Measurements from ENCODE around the gene NDRG3. TPM values are rescaled to one million over a fixed set of nuclear protein-coding genes. Genes with fewer than 3 reads are reported as not detected.
"Not testable (repeated sequence)": the region's sequence is repeated elsewhere in the genome, so short reads cannot be mapped to it uniquely, and the experiment has no call there.

Gene NDRG3
- total and polyA plus RNA-seq, 8 donors: 7.0 to 16.9 (median 9.1) TPM

DNA sequence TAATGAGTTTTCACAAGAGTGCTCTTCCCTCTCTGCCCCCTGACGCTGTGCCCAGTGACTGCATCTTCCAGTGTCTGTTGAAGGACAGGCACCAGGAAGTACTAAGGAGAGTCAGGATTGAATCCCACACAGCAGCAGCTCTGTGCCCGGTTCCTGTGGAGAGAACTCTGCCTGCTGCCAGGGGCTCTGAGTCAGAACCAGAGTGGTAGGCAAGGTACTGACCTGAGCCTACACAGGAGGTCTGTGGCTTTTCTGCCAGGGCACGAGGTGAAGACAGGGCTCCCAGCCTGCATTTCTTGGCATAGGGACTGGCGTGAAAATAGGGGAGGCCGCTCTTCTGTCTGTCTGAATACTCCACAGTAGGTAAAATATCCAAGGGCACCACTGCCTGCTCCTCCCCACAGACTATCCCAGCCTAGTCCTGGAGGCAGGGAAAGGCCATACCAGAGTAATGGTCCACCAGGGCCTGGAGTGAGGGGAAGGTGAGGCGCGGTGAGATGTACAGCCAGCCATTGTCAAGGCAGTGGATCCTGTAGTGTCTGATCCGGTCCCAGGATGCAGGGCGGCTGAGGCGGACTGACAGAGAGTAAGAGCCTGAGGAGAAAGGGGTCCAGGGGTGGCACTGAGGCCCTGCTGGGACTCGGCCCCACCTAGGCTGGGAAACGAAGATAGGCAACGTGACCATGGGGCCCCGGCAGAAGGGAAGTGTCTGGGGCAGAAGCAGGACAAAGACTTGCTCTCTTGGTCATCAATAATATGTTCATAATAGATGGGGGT, 130.9 kb downstream of the NDRG3 start:
- no peak for FAIRE-seq
- no peak for DNase-seq
- WGBS, 2 donors: 81 to 86% methylated on average over 14 of the region's 14 CpGs
- intact Hi-C loops (cut with DNase I): no loop called here
- ATAC-seq: peak; percentile 11 to 70 (median 46)
- Histone ChIP-seq H3K4me3 (no peak overlapping the region), H3K4me1 (peaks cover 0 to 4% (median 0%) of the 10 kb centered on the region in 3 donors), H3K36me3 (peaks cover 3 to 22% (median 22%) of the 10 kb centered on the region in 3 donors), H3K27me3 (no peaks in the 10 kb centered on the region), H3K9me3 (no peaks in the 10 kb centered on the region), H3K27ac (peak overlapping the region in 2 of 4 donors; percentile 58 to 62)
- TF ChIP-seq, protein P1, sequence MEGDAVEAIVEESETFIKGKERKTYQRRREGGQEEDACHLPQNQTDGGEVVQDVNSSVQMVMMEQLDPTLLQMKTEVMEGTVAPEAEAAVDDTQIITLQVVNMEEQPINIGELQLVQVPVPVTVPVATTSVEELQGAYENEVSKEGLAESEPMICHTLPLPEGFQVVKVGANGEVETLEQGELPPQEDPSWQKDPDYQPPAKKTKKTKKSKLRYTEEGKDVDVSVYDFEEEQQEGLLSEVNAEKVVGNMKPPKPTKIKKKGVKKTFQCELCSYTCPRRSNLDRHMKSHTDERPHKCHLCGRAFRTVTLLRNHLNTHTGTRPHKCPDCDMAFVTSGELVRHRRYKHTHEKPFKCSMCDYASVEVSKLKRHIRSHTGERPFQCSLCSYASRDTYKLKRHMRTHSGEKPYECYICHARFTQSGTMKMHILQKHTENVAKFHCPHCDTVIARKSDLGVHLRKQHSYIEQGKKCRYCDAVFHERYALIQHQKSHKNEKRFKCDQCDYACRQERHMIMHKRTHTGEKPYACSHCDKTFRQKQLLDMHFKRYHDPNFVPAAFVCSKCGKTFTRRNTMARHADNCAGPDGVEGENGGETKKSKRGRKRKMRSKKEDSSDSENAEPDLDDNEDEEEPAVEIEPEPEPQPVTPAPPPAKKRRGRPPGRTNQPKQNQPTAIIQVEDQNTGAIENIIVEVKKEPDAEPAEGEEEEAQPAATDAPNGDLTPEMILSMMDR (IDR thresholded peaks at IDR 0.05): no peak

DNA sequence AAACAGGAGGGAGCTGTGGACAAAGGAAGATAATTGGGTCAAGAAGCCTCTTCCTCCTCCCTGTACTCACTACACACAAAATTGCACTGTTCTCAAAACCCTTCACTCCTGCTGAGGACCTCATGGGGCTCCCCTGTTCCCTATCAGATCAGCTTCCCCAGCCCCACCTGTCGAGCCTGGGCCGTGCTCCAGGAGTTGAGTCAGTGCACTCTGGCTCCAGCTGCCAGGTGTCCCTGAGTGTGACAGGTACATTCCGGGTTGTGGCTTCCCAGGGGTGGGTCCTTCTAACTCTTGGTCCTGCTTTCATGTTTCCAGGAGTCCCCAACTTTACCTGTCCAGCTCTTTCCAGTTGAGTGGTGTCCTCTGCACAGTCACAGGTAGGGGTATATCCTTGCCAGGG, 131.9 kb downstream of the NDRG3 start:
- Histone ChIP-seq H3K27ac (peak overlapping the region in 2 of 4 donors; percentile 58 to 62), H3K9me3 (no peaks in the 10 kb centered on the region), H3K4me1 (peaks cover 0 to 4% (median 0%) of the 10 kb centered on the region in 3 donors), H3K27me3 (no peaks in the 10 kb centered on the region), H3K36me3 (peaks cover 3 to 30% (median 28%) of the 10 kb centered on the region in 3 donors), H3K4me3 (no peak overlapping the region)
- DNase-seq (peak; percentile 46 to 80 (median 68)), FAIRE-seq (no peak), ATAC-seq (peak; percentile 81 to 94 (median 88))
- TF ChIP-seq, protein P1 (IDR thresholded peaks at IDR 0.05): no peak
- 21 to 31% methylated on average over 3 of the region's 3 CpGs for WGBS, 2 donors
- intact Hi-C loops (cut with DNase I): no loop called here

DNA sequence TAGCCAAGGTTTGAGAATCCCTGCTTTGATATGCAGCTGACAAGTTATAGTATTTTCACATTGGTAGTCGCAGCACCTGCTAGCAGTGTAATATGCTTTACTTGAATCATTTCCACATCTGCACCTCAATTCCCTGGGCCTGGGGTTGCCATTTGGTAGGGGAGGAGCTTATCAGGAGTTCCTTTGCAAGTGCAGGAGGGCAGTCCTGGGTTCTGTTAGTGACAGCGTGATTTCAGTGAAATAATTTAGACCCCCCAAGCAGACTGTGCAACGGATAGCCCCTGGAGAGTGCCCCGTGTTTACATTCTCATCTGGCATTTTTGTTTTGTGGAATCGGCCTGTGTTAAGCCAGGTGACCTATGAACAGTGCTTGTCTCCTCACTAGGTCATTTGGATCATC, 134.3 kb downstream of the NDRG3 start:
- Histone ChIP-seq H3K27me3 (no peaks in the 10 kb centered on the region), H3K36me3 (peaks cover 6 to 37% (median 28%) of the 10 kb centered on the region in 3 donors), H3K27ac (no peak overlapping the region), H3K9me3 (no peaks in the 10 kb centered on the region), H3K4me3 (no peak overlapping the region), H3K4me1 (peaks cover 0 to 18% (median 0%) of the 10 kb centered on the region in 3 donors)
- 84% methylated on average over 5 of the region's 5 CpGs for WGBS, 2 donors
- DNase-seq (no peak), ATAC-seq (no peak), FAIRE-seq (no peak)
- intact Hi-C loops (cut with DNase I): no loop called here
- TF ChIP-seq, protein P1 (IDR thresholded peaks at IDR 0.05): no peak

DNA sequence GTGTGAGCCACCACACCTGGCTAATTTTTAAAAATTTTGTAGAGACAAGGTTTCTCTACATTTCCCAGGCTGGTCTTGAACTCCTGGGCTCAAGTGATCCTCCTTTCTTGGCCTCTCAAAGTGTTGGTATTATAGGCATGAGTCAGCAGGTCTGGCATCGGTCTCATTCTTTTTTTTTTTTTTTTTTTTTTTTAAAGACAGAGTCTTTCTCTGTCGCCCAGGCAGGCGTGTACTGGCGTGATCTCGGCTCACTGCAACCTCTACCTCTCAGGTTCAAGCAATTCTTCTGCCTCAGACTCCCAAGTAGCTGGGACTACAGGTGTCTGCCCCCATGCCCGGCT, 137.5 kb downstream of the NDRG3 start:
- H3K4me1 ChIP-seq: peaks cover 0 to 15% (median 0%) of the 10 kb centered on the region in 3 donors
- H3K36me3 ChIP-seq: peaks cover 6 to 37% (median 28%) of the 10 kb centered on the region in 3 donors
- FAIRE-seq; H3K4me3 ChIP-seq; H3K9me3 ChIP-seq; H3K27ac ChIP-seq; DNase-seq; intact Hi-C loops (cut with DNase I); H3K27me3 ChIP-seq; ATAC-seq: not testable (repeated sequence)
- WGBS, 2 donors: 91 to 92% methylated on average over 5 to 6 of the region's 6 CpGs

DNA sequence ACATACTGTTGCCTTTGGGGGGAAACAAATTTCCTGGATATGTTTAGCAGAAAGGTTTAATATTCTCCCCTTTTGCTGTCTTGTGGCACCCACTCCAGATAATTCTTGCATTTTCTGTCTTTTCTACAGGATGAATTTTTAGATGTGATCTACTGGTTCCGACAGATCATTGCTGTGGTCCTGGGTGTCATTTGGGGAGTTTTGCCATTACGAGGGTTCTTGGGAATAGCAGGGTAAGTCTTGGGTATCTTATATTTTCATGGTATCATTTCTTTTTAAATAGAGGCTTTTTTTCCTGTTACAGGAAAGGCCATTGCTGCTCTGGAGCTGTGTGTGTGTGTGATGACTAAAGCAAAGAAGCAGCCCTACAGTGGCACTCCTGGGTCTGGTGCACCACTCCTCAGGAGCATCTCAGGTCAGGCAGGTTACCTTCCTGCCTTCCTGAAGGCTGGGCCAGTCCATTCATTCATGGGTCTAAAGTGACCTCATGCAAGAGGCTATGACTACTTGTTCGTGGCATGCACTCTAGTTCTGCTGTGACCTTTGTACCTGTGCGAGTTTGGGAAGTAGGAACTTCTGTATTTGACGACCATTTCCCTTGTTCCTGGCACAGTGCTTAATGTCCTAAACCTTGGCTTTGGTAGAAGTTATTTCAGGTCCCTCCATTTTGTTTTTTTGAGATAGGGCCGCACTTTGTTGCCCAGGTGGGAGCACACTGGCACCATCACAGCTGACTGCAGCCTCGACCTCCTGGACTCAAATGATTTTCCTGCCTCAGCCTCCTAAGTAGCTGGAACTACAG, 138.1 kb downstream of the NDRG3 start:
- no peak for FAIRE-seq
- intact Hi-C loops (cut with DNase I): no loop called here

More for the DNA sequence above, 138.1 kb downstream of the NDRG3 start:
- Histone ChIP-seq H3K27ac (no peak overlapping the region), H3K4me3 (no peak overlapping the region), H3K9me3 (no peaks in the 10 kb centered on the region), H3K4me1 (peaks cover 0 to 15% (median 0%) of the 10 kb centered on the region in 3 donors), H3K36me3 (peaks cover 6 to 32% (median 28%) of the 10 kb centered on the region in 3 donors), H3K27me3 (no peaks in the 10 kb centered on the region)
- DNase-seq (no peak), ATAC-seq (no peak)
- WGBS, 2 donors: 67 to 70% methylated on average over 7 of the region's 7 CpGs
- TF ChIP-seq, protein P1 (IDR thresholded peaks at IDR 0.05): no peak

Data from pancreas (tissue), 10 donors.